ENCODE measurements around the gene ASPHD2. TPM values are rescaled to one million over a fixed set of nuclear protein-coding genes. Genes with fewer than 3 reads are reported as not detected.
"Not testable (repeated sequence)": the region's sequence is repeated elsewhere in the genome, so short reads cannot be mapped to it uniquely, and the experiment has no call there.

Gene ASPHD2
- total and polyA plus RNA-seq, 10 of the 15 experiments (the other 5 are each of a cell fraction or from before 2014, with no cell fraction given) = 1.6 to 10.6 (median 5.2) TPM

DNA sequence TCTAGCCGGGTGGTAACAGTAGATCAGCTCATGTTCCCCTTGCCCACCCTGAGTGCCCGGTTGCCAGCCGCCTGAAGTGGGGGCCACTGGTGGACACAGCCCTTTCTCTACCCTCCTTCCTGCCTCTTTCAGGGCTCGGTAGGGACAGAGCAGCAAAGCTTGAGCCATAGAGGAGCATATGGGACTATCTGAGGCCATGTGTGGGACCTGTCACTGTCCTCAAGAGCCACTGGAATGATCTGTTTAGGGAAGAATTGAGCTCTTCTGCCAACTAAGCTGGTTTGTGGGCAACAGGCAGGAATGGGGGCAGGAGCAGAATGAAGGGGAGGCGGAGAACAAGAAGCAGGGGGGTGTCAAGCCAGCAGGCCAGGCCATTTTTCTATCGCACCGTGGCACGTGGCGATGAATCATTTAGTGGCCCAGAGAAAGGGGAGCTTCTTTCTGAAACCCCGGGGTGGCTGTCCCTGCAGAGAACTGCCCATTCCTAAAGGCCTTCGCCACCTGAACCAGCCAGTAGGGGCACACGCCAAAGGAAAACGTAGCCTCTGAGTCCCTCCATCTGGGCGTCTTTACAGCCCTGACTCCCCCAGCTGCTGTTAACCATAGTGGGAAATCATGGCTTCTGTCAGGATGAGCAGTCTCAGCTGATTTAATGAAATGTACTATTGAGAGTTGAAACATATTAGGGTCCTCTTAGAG, 8.8 kb downstream of the ASPHD2 start (continued):
- TF ChIP-seq ZNF384 (IDR thresholded peaks at IDR 0.05; ENCODE audit: borderline replicate concordance, low read depth, low read length) (no peak), JUNB (IDR thresholded peaks at IDR 0.05) (no peak), STAT1 (conservative IDR thresholded peaks at IDR 0.05) (no peak), SUPT20H (IDR thresholded peaks at IDR 0.05; ENCODE audit: borderline replicate concordance, control insufficient read depth, low read depth, low read length) (no peak), ZSCAN29 (IDR thresholded peaks at IDR 0.05) (no peak)
- TF ChIP-seq, protein P1, sequence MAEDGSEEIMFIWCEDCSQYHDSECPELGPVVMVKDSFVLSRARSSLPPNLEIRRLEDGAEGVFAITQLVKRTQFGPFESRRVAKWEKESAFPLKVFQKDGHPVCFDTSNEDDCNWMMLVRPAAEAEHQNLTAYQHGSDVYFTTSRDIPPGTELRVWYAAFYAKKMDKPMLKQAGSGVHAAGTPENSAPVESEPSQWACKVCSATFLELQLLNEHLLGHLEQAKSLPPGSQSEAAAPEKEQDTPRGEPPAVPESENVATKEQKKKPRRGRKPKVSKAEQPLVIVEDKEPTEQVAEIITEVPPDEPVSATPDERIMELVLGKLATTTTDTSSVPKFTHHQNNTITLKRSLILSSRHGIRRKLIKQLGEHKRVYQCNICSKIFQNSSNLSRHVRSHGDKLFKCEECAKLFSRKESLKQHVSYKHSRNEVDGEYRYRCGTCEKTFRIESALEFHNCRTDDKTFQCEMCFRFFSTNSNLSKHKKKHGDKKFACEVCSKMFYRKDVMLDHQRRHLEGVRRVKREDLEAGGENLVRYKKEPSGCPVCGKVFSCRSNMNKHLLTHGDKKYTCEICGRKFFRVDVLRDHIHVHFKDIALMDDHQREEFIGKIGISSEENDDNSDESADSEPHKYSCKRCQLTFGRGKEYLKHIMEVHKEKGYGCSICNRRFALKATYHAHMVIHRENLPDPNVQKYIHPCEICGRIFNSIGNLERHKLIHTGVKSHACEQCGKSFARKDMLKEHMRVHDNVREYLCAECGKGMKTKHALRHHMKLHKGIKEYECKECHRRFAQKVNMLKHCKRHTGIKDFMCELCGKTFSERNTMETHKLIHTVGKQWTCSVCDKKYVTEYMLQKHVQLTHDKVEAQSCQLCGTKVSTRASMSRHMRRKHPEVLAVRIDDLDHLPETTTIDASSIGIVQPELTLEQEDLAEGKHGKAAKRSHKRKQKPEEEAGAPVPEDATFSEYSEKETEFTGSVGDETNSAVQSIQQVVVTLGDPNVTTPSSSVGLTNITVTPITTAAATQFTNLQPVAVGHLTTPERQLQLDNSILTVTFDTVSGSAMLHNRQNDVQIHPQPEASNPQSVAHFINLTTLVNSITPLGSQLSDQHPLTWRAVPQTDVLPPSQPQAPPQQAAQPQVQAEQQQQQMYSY (CRISPR knock-in tag; IDR thresholded peaks at IDR 0.05) = no peak

DNA sequence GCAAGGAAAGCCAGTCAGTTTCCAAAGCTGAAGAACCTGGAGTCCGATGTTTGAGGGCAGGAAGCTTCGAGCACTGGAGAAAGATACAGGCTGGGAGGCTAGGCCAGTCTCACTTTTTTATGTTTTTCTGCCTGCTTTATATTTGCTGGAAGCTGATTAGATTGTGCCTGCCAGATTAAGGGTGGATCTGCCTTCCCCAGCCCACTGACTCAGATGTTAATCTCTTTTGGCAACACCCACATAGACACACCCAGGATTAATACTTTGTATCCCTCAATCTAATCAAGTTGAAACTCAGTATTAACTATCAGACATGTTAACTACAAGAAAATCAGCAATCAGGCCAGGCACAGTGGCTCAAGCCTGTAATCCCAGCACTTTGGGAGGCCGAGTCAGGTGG, 9.7 kb downstream of the ASPHD2 start:
- H3K79me2 ChIP-seq (ENCODE audit: control insufficient read depth, insufficient read depth, low read length); H4K20me1 ChIP-seq (ENCODE audit: control insufficient read depth, insufficient read depth); intact Hi-C loops (cut with micrococcal nuclease; ENCODE audit: unreplicated experiment); H3K9ac ChIP-seq (ENCODE audit: control insufficient read depth, insufficient read depth, low read length); H3K27me3 ChIP-seq (replicated peaks in 1 of 2; ENCODE audit: control insufficient read depth in 2 of 2, insufficient read depth in 2 of 2, low read length in 1 of 2); H3K27ac ChIP-seq (ENCODE audit: control insufficient read depth, insufficient read depth); SMC1A ChIA-PET (ENCODE audit: uncharacterized antibody, unreplicated experiment); H3K4me3 ChIP-seq; RAD21 ChIA-PET (ENCODE audit: unreplicated experiment); H3K4me1 ChIP-seq (ENCODE audit: control insufficient read depth, insufficient read depth, low read length); DNase-seq (ENCODE audit: low read depth, low spot score); H3K9me3 ChIP-seq (replicated peaks; ENCODE audit: control insufficient read depth, insufficient read depth, low read length); H3K4me2 ChIP-seq (ENCODE audit: control insufficient read depth, insufficient read depth); in situ Hi-C loops (cut with MboI); ATAC-seq; BruUV-seq (replicated peaks); FAIRE-seq; H2AFZ ChIP-seq (ENCODE audit: control insufficient read depth, low read depth, low read length); POLR2A ChIA-PET: not testable (repeated sequence)
- CTCF ChIA-PET = interaction anchor here (0.6 kb wide), 1 partner anchor 22 kb away, joined by 3 read pairs; no protein-coding TSS in a partner anchor
- WGBS (ENCODE audit: insufficient coverage, insufficient replicate concordance, low lambda C conversion rate, missing lambda C conversion rate) = 97% methylated on average over 3 of the region's 3 CpGs
- H3K36me3 ChIP-seq (ENCODE audit: control insufficient read depth in 2 of 2, insufficient read depth in 2 of 2, low read length in 1 of 2) = peaks cover 5 to 10% of the 10 kb centered on the region in 2 experiments; a peak in 3 of 4 replicates
